Lung microvascular endothelial cell (primary cell): ENCODE data around the gene CFAP20DC. TPM values are rescaled to one million over a fixed set of nuclear protein-coding genes. Genes with fewer than 3 reads are reported as not detected.
"Not testable (repeated sequence)": the region's sequence is repeated elsewhere in the genome, so short reads cannot be mapped to it uniquely, and the experiment has no call there.

ENCODE experiments used
- DNase-seq, 2 donors: peaks; one replicate each; pipeline versions ENCODE4 v3.0.0 to v3.0.0-alpha.2; 2010; ENCODE audit warnings: low read depth in 2 of 2
- total RNA-seq: library from RNA; depleted of rRNA; stranded (reverse); fragments of >200 nt; gene quantifications from 2 replicates; pipeline ENCODE4 v1.2.1, GENCODE V29; 2014

The CFAP20DC gene
- total RNA-seq, 1 donor from 2014 or later, result 0.40 TPM

DNA sequence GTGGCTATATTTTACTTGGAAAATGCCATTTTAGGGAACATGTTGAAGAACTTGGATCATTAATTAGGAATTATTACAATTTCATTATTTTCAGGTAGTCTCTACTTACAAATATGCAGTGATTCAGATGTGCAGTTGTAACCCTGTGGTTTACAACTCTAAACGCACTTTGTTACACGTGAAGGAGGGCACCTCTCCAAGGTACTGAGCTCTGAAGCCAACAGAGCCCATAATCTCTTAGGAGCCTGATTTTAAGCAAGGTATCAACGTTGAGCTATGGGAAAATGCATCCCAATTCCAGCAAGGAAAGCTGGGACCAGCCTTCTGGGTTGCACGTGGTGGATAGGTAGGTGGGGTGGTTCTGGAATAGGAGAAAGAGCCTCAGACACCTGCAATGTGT, 301.8 kb downstream of the CFAP20DC start:
- no peak for DNase-seq

DNA sequence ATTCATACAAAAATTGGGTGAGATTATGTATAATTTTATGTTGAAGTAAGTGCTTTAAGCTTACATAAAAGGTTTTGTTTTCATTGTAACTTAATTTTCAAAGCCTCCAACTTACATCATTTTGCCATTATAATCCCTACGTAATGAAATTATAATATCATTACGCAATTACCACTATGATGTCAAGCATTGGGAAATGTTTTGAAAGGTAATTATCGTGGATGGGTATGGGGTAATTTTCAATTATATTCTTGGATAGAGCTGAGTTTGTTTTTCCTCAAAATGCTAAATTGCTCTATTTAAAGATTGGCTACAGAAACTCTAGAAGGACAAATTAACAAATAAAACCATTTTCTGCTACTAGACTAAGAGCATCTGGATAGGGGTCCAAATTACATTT, 303.1 kb downstream of the CFAP20DC start:
- no peak for DNase-seq

DNA sequence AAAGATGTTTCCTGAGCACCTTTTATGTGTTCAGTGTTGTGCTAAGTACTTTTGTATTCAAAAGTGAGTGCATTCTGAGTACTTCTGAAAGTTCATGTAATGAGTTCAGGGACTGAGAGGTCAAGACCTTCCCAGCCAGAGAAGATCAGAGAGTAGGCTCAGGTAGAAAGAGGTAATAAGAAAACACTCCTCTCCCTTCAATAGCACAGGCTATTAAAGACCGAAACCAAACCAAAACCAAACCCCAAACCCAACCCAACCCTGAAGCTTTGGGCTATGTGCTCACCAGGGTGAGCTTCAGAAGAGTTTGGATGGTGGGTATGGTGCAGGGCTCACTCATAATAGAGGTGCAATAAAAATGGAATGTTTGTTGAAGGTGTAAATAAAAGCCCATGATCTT, 306.5 kb downstream of the CFAP20DC start:
- DNase-seq, result no peak

DNA sequence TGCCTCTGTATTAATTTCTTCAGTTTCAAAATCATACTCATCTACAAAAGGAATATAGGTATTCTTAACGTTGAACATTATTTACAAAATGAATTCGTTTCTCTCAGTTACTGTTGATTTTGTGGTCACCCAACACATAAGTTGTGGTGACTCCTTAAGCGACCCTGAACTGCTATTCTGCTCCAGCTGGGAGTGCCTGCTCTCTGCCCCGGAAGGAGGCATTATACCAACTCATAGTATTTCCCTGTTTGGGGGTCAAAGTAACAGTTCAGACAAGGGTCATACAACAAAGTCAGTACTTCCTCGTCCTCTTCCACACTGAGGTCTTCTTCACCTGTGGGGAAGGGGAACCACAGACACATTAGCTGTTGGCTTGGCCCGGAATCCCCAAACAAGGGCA, 307.6 kb downstream of the CFAP20DC start:
- DNase-seq, result no peak

DNA sequence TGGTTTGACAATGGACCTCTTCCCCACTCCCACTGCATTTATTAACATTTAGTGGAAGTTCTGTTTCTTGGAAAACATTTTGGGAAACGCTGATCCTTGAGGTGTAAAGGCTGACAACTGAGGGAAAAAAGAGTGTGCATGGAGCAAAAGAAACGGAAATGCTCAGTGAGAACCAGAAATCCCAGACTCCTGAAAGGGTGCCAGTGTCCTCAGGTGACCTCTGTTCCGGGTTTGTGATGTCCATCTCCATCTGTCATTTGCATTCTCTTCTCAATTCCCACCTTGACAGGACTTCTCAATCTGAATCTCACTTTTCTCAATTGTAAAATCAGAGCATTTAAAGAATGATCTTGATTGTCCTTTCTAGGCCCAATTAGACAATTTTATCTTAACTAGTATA, 312.2 kb downstream of the CFAP20DC start:
- DNase-seq, result no peak

DNA sequence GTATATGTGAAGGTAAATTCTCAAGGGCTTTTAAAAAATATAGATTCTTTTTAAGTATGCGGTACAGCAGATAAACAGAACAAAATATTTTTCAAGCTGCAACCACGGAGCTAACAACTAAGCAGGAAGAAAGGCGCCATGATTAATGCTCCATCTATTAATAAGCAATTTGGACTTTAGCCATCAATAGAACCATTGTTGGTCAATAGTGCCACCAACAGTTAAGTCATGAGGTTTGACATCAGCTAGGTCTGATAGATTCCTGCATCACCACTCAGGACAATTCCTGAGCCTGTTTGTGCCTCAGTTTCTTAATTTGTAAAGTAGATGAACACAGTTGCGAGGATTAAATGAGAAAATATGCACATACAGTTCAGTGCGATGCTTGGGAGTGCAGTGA, 318.2 kb downstream of the CFAP20DC start:
- peak; percentile 3 to 7 for DNase-seq

DNA sequence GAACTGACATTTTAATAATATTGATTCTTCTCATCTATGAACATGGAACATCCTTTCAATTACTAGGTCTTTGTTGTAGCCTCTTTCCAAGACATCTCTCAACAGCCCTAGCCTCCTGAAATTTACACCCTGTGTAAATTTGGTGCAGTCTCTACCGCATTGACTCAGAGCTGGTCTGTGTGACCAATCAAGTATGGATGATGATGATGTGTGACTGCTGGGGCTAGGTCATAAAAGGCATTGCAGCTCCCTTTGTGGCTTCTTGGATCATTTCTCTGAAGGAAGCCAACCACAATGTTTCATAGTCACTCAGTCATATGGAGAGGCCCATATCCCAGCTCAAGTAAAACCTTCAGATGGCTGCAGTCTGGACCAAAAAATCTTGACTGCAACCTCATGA, 321.1 kb downstream of the CFAP20DC start:
- DNase-seq, result no peak

DNA sequence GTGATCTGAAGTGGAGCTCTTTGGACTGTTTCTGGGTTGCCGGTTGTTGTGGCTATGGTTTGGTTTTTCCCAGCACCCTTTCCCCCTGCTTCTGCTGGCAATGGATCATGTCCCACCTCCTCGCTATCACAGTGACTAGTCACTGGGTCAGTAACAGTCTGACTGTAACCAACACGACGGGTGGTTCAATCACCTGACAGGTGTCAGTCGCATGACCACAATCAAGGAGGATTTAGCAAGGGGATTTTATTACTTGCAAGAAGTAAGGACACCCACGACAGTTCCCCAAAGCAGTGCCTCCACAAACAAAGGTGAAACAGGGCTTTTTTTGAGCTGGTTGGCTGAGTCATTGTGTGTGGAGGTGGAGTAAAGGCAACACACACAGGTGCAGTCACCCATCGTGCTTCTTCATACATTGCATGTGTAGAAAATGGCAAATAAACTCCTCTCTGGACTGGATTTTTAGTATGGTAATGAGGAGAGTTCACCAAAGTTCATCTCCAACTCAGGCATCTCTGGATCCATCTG, 324.4 kb downstream of the CFAP20DC start:
- DNase-seq, result no peak

DNA sequence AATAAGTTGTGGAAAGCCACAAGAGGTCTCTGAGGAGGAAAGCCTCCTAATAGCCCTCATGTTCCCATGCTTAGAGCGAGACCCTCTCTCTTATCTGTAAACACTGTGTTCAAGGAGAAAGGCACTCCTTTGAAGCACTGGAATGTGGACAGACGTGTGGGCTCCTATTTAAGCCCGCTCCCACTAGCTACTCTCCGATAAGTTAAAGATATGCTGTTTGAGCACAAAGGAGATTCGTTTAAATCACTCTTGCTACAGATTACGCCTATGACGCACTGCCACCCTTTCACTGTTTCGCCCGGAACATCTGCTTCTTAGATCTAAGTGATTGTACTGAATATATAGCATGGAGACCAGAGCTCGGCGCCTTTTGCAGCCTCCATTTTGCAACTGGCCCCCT, 325.5 kb downstream of the CFAP20DC start:
- DNase-seq, result no peak

DNA sequence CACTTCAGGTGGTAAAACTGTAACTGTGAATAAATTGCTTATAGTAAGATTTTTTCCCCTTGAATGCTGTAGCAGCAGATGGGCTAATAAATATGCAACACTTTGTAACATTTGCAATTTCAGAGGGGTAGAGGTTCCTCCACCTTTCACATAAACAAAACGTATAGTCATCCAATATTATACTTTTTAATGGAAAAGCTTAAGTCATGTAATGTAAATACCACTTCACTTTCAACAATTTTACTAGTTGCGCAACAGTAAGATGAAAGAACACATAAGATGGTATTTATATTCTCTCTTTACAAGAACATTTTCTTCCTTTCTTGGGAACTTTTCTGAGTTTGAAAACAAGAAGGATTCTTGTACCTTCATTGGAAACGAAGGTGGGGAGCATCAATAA, 326.7 kb downstream of the CFAP20DC start:
- no peak for DNase-seq

DNA sequence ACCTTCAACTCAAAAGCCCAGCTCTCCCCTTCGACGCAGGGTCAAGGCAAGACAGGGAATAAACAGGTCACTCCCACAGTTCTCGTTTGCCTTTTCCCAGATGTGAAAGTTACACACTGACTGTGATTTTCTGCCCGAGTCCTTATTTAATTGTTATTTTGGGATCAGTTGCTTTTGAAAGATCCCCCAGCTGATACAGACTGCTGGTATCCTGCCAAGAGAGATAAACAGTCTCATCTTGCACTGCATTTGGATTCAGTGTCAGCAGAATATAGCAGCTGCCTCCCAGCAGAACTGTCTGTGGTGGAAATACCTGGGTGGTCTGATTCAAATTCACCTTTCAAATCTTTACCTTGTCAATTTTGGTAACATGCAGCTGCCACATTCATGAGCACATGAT, 327.3 kb downstream of the CFAP20DC start:
- no peak for DNase-seq

DNA sequence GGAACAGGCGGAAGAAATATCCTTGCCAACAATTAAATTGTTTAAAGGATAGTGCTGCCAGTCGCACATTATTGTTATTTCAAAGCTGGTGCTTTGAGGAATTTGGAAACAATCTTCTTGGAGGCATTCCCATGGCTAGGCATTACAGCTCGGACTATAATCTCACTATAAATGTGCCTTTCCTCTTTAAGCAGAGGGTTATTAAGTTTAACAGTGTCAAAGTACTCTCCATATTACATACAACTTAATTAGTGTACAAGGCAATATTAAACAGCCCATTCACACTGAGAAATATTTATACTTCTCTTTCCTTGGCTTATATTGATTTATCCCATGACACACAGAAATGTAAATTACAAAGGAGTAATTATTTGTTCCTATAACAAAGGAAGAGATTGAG, 329.3 kb downstream of the CFAP20DC start:
- no peak for DNase-seq

DNA sequence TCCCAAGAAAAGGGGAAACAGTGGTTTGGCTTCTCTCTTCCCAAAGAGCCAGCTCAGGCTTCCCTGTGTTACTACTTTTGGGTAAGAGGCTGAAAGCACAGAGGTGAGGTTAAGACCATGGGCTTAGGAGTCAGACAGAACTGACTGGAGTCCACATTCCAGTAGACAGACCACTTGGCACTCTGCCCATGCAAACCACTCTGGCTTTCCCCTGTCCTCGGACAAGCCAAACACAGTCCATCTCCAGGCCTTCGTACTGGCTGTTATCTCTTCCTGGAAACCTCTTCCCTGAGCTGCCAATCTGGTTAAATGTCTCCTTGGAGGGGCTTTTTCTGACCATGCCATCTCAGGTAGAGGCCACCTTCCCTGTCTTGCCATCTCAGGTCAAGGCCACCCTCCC, 330.1 kb downstream of the CFAP20DC start:
- DNase-seq, result peak in 1 of 2 donors; percentile 3

DNA sequence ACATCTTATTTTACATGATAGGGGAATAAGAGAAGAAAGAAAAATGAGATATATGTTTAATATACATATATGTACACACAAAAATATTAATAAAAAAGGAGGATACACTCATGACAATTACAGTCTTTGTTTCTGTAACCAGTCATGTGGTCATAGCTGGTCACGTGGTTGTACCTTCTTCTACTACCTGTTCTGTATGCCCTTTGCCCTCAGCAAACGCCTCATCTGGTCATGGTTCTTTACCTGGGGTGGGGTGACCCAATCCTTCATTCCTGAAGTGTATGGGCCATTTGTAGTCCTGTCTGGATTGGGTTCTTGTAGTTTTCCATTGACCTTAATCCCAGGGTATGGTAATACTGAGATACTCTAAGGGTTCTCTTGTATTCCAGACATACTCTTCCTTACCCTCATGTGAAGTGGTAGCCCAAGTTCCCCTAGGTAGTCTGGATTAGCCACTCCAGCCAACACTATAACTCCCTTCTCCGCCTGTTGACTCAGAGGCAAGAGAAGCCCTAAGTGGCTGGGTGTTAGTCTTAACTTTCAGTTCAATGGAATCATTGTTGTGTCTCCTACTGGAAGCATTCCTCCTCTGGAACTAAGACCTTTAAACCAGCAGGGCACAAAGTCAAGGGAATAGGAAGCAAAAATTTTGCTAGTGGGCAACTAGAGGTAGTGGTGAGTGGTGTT, 336.0 kb downstream of the CFAP20DC start:
- DNase-seq, result no peak

DNA sequence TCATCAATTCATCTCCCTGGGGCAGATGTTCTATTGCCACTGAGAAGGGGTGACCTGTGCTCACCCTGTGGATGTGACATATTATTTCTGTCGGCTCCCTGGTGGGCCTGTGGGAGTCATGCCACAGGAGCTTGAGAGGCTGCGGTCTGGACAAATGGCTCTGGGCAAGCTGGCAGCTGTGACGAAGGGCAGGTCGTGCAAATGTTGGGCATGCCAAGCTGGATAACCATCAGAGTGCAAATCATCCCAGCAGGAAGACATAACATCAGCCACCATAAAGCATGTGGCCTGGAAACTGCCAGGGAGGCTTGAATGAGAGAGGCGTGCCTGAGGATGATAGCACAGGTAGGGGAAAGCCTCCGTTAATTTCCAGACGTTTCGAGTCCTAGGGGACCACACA, 338.0 kb downstream of the CFAP20DC start:
- DNase-seq, result no peak

DNA sequence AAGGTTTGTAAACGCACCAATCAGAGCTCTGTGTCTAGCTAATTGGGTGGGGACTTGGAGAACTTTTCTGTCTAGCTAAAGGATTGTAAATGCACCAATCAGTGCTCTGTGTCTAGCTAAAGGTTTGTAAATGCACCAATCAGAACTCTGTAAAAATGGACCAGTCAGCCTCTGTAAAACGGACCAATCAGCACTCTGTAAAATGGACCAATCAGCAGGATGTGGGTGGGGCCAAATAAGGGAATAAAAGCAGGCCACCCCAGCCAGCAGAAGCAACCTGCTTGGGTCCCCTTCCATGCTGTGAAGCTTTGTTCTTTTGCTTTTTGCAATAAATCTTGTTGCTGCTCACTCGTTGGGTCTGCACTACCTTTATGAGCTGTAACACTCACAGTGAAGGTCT, 340.8 kb downstream of the CFAP20DC start:
- DNase-seq, result not testable (repeated sequence)

DNA sequence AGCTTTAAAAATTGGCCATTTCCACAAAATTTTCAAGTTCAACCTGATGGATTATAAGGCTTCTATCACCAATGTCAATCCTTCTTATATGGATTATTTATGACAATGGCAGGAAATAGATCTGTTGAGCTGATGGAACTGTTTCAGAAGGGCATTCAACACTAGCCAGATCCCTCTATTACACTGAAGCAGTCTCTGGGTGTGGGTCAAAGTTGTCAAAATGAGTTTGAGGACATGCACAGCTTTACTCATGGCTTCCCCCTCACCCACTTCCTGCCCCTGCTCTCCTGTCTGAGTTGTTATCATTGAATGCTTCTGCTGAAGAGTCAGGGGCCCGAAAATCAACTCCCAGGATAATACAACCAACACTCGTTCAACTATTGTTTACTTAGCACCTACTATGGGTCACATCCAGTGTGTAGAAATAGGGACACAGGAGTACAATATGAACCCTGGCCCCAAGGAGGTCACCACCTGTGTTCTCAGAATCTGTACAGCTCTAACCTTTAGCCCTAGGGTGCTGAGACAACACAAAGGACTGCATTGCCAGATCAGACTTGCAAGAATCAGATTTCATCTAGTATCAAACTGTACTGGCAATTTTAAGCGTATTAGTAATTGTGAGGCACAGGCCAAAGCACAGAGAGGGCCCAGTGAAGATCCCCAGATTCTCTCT, 341.6 kb downstream of the CFAP20DC start:
- DNase-seq, result no peak

DNA sequence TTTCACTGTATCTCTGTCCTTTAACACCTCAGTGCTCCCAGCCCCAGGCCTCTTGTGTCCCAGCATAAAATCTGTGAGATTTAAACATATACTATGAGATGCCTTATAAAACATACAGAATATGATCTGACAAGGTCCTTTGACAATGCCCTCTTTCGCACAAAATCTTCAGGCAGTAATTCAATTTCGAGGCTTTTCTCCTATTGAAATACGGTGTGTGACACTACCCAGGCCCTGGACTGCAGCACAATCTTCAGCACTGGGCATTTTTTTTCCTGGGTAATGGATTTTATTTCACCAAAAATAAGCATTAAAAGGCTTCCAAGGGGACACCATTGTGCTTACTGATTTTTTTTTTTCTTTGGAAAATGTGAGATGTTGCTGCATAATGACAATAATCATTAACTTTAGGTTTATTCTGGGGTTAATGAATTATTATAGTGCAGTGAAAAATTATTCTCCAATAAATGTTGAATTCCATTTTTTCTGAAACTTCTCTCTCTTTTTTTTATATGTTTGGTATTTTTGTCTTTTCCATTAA, 342.4 kb downstream of the CFAP20DC start:
- DNase-seq, result no peak

DNA sequence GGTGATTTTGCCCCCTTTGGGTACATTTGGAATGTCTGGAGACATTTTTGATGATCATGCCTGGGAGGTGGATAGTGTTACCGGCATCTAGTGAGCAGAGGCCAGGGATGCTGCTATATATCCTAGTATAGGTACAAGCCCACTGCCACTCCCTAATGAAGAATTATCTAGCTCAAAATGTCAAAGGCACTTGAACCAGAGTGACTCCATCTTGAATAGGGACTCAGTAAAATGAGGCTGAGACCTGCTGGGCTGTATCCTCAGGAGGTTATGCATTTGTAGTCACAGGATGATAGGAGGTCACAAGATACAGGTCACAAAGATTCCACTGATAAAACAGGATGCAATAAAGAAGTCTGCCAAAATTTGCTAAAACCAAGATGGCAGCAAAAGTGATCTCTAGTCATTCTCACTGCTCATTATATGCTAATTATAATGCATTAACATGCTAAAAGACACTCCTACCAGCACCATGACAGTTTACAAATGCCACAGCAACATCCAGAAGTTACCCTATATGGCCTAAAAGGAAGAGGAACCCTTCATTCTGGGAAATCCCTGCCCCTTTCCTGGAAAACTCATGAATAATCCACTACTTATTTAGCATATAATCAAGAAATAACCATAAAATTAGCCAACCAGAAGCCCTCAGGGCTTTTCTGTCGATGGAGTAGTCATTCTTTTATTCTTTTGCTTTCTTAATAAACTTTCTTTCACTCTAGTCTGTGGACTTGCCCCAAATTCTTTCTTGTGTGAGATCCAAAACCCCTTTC, 343.2 kb downstream of the CFAP20DC start:
- DNase-seq, result no peak

DNA sequence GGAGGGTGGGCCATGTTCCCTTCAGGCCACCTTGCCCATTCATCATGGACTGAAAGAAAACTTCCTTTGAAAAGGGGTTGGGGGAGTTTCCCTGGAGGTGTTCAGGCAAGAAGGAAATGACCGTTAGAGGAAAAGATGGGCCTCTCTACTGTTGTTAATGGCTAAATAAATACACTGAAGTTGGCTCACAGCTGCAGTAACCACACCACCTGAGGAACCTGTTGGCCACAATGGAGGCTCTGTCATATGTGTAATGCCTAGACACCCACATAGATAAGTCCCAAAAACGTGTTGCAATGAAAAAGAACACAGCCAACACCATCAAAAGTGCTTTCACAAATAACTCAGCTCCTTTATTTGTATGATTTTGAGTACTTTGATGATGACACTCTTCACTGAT, 345.1 kb downstream of the CFAP20DC start:
- no peak for DNase-seq

DNA sequence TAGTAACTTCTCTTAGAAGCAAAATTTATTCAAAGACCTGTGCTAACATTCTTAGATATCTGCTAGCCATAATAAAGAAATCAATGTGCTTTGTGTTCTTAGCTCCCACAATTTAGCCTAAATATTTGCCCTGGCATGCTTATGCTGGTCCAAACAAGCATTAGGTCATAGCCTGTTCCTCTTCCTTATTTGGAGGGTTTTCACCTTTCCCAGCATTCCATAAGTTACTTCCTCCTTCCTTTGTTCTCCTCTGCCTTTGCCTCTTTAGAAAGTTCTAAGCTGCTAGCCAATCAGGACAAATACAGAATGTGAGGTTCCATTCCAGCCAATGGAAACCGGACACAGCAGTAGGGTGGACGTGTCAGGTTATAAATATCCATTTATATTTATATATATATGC, 345.5 kb downstream of the CFAP20DC start:
- not testable (repeated sequence) for DNase-seq

DNA sequence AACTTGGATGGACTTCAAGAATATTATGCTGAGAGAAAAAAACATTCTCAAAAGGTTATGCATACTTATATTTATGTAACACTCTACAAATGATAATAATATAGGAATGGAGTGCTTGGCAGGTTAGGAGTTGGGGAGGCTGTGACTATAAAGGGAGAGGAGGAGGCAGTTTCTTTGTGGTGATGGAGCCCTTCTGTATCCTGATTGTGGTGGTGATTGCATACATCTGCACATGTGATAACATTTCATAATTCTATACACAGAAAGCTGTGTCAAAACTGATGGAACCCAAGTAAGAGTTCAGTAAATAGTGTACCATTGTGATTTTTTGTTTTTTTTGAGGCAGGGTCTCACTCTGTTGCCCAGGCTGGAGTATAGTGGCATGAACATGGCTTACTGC, 351.6 kb downstream of the CFAP20DC start:
- no peak for DNase-seq
